LoVo (cell line): ENCODE results near the gene FZD10.

ENCODE experiments used
- DNase-seq: peaks from one replicate; pipeline ENCODE4 v3.0.0-alpha.2; 2016; ENCODE audit warnings: low spot score

The FZD10 gene

GRCh38 chr12:130162267-130162666, at the start of gene FZD10:
Gene FZD10 (plus strand): TSS chr12:130162464. CDS start chr12:130162943, 479 bp downstream.
- no peak for DNase-seq

- no peak for DNase-seq
Observed at GRCh38 chr12:130114952-130115351, 47.3 kb upstream of the FZD10 start.

- DNase-seq = no peak
Observed at GRCh38 chr12:130115646-130116045, 46.6 kb upstream of the FZD10 start.

GRCh38 chr12:130116791-130117190, 45.5 kb upstream of the FZD10 start:
- no peak for DNase-seq

- no peak for DNase-seq
Observed at GRCh38 chr12:130117233-130117632, 45.0 kb upstream of the FZD10 start.

GRCh38 chr12:130117701-130118100, 44.6 kb upstream of the FZD10 start:
- no peak for DNase-seq

GRCh38 chr12:130118181-130118580, 44.1 kb upstream of the FZD10 start:
- DNase-seq = no peak

- DNase-seq = no peak
Observed at GRCh38 chr12:130119241-130119861, 42.9 kb upstream of the FZD10 start.

GRCh38 chr12:130120012-130120805, 42.1 kb upstream of the FZD10 start:
- no peak for DNase-seq

- DNase-seq = no peak
Observed at GRCh38 chr12:130121226-130122000, 40.9 kb upstream of the FZD10 start.

GRCh38 chr12:130122356-130122755, 39.9 kb upstream of the FZD10 start:
- DNase-seq = no peak

- no peak for DNase-seq
Observed at GRCh38 chr12:130124106-130124505, 38.2 kb upstream of the FZD10 start.

- DNase-seq = peak; percentile 6
Observed at GRCh38 chr12:130124605-130125244, 37.5 kb upstream of the FZD10 start.

- DNase-seq = no peak
Observed at GRCh38 chr12:130126023-130126432, 36.2 kb upstream of the FZD10 start.

GRCh38 chr12:130127532-130127911, 34.7 kb upstream of the FZD10 start:
- no peak for DNase-seq

- peak; percentile 46 for DNase-seq
Observed at GRCh38 chr12:130127912-130128789, 34.1 kb upstream of the FZD10 start.

GRCh38 chr12:130128790-130129735, 33.2 kb upstream of the FZD10 start:
- DNase-seq = no peak

- DNase-seq = no peak
Observed at GRCh38 chr12:130130346-130130745, 31.9 kb upstream of the FZD10 start.

- DNase-seq = no peak
Observed at GRCh38 chr12:130131025-130131424, 31.2 kb upstream of the FZD10 start.

GRCh38 chr12:130131801-130132200, 30.5 kb upstream of the FZD10 start:
- no peak for DNase-seq
